ENCODE results near the gene CHURC1. TPM values are rescaled to one million over a fixed set of nuclear protein-coding genes. Genes with fewer than 3 reads are reported as not detected.

The CHURC1 gene
- total RNA-seq (10 to 100 TPM; 50.0 to 62.6 TPM), polyA plus RNA-seq (10 to 100 TPM; 37.2 to 43.8 TPM)
- long read RNA-seq, donor 1, transcript CHURC1-203 (4 exons, 2,629 nt) = major isoform, 42 of 60 reads
- long read RNA-seq, donor 1, transcript CHURC1-208 (4 exons, 3,615 nt) = minor isoform, 11 of 60 reads
- long read RNA-seq, donor 1, partial matches to known transcripts = 0 of 60 reads
- long read RNA-seq, donor 1, other reads (novel, unspliced or antisense) = 0 of 60 reads
- long read RNA-seq, donor 2, transcript CHURC1-203 (4 exons, 2,629 nt) = major isoform, 22 of 31 reads
- long read RNA-seq, donor 2, partial matches to known transcripts = 0 of 31 reads
- long read RNA-seq, donor 2, other reads (novel, unspliced or antisense) = 0 of 31 reads
- long read RNA-seq, donor 3, transcript CHURC1-203 (4 exons, 2,629 nt) = major isoform, 26 of 31 reads
- long read RNA-seq, donor 3, partial matches to known transcripts = 0 of 31 reads
- long read RNA-seq, donor 3, other reads (novel, unspliced or antisense) = 0 of 31 reads
- long read RNA-seq, donor 4, transcript CHURC1-203 (4 exons, 2,629 nt) = major isoform, 17 of 20 reads
- long read RNA-seq, donor 4, partial matches to known transcripts = 0 of 20 reads
- long read RNA-seq, donor 4, other reads (novel, unspliced or antisense) = 0 of 20 reads
- long read RNA-seq, donor 5, transcript CHURC1-202 (3 exons, 439 nt) = minor isoform, 8 of 73 reads
- long read RNA-seq, donor 5, transcript CHURC1-203 (4 exons, 2,629 nt) = major isoform, 57 of 73 reads
- long read RNA-seq, donor 5, transcript CHURC1-208 (4 exons, 3,615 nt) = minor isoform, 5 of 73 reads
- long read RNA-seq, donor 5, partial matches to known transcripts = 0 of 73 reads
- long read RNA-seq, donor 5, other reads (novel, unspliced or antisense) = 0 of 73 reads

DNA sequence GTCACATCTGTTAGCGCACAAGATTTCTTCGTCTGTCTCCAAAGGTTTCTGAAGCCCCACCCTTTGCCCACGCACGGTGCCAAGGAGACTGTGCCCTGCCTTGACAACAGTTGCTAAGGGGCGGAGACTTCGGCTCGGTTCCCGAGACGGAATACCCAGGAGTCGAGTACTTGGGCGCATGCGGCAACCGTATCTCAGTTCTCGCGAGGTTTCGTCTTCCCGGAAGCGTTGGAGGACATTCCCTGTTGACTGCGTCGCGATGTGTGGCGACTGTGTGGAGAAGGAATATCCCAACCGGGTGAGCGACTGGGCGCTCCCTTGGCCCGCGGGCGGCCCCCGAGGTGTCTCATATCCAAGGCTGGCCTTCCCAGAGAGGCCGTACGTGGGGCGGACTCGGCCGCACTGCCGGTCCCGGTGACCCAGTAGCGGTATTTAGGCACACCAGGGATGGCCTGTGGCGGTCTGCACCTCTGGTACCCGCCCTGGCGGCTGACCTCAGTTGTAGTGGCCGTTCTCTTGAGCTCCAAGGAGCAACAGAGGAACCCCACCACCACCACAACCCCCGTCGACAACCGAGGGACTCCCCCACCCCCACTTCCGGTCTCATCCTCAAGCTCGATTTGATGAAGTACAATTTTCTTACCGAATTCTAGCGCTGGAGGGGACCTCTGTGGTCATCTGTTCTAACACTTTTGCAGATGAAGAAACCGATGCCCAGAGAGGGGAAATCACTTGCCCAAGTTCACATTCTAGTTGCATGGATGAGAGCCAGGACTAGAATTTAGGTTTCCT is at the start of gene CHURC1:
Gene CHURC1, plus strand, starts transcription at position 219 of the 792 bp plus-strand sequence. Its CDS starts 41 bp downstream, at position 260.
- Histone ChIP-seq H3K9ac (ENCODE audit: insufficient read depth in 1 of 2, low read length in 2 of 2) (peak within 1 kb of the TSS; percentile 95 to 97), H3K36me3 (ENCODE audit: control insufficient read depth in 4 of 4, insufficient read depth in 4 of 4, low read length in 4 of 4) (no peaks in the 10 kb centered on the region), H3K4me1 (ENCODE audit: control insufficient read depth in 5 of 5, insufficient read depth in 5 of 5, low read length in 5 of 5) (peaks cover 5 to 15% (median 10%) of the 10 kb centered on the region in 5 donors), H3K9me3 (ENCODE audit: control insufficient read depth in 4 of 4, insufficient read depth in 3 of 4, low read length in 3 of 4) (no peaks in the 10 kb centered on the region), H3K4me3 (peak within 1 kb of the TSS; percentile 95), H3K27ac (ENCODE audit: low read depth in 1 of 2, low read length in 1 of 2) (peak within 1 kb of the TSS; percentile 87 to 99), H3K27me3 (ENCODE audit: control insufficient read depth in 3 of 3, insufficient read depth in 3 of 3, low read length in 2 of 3) (no peaks in the 10 kb centered on the region)
- WGBS, 2 donors = 0% methylated on average over 45 to 49 of the region's 49 CpGs
- DNase-seq (peak; percentile 99), ATAC-seq (ENCODE audit: insufficient read depth, low FRiP score) (peak; percentile 99)
- TF ChIP-seq CTCF (IDR thresholded peaks at IDR 0.05; ENCODE audit: control extremely low read depth, extremely low read depth) = no peak

DNA sequence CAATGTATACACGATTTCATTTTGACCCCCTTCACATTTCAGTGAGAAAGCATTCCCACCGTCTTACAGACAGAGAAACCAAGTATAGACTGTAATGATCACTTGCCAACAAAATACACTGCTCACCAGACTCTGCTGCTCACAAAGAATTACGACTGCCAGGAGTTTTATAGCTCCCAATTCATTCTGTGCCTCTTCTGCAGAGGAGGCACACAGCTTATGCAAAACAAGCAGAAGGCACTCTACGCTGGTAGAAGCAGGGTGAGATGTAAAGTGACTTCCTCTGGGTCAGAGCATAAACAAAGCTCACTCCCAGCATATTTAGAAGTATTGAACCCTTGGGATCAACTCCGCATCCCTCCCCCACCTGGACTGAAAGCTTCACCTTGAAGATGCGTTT is 49.1 kb upstream of the CHURC1 start:
- Histone ChIP-seq H3K27ac (ENCODE audit: low read depth in 1 of 2, low read length in 1 of 2) (no peak overlapping the region), H3K9me3 (ENCODE audit: control insufficient read depth in 4 of 4, insufficient read depth in 3 of 4, low read length in 3 of 4) (no peaks in the 10 kb centered on the region), H3K9ac (ENCODE audit: insufficient read depth in 1 of 2, low read length in 2 of 2) (no peak overlapping the region), H3K36me3 (ENCODE audit: control insufficient read depth in 4 of 4, insufficient read depth in 4 of 4, low read length in 4 of 4) (no peaks in the 10 kb centered on the region), H3K4me3 (no peak overlapping the region), H3K27me3 (ENCODE audit: control insufficient read depth in 3 of 3, insufficient read depth in 3 of 3, low read length in 2 of 3) (peaks cover 0 to 6% (median 0%) of the 10 kb centered on the region in 3 donors), H3K4me1 (ENCODE audit: control insufficient read depth in 5 of 5, insufficient read depth in 5 of 5, low read length in 5 of 5) (peaks cover 0 to 4% (median 0%) of the 10 kb centered on the region in 5 donors)
- ATAC-seq (ENCODE audit: insufficient read depth, low FRiP score) (no peak), DNase-seq (no peak)
- no peak for TF ChIP-seq CTCF (IDR thresholded peaks at IDR 0.05; ENCODE audit: control extremely low read depth, extremely low read depth)
- WGBS, 2 donors = 76 to 85% methylated on average over 6 of the region's 6 CpGs

GRCh38 chr14:64865992-64866391 is 48.3 kb upstream of the CHURC1 start:
- H3K9ac ChIP-seq (ENCODE audit: insufficient read depth in 1 of 2, low read length in 2 of 2) = no peak overlapping the region
- no peak for TF ChIP-seq CTCF (IDR thresholded peaks at IDR 0.05; ENCODE audit: control extremely low read depth, extremely low read depth)
- H3K4me1 ChIP-seq (ENCODE audit: control insufficient read depth in 5 of 5, insufficient read depth in 5 of 5, low read length in 5 of 5) = peaks cover 0 to 4% (median 0%) of the 10 kb centered on the region in 5 donors
- peaks cover 0 to 6% (median 4%) of the 10 kb centered on the region in 3 donors for H3K27me3 ChIP-seq (ENCODE audit: control insufficient read depth in 3 of 3, insufficient read depth in 3 of 3, low read length in 2 of 3)
- no peak for DNase-seq
- no peaks in the 10 kb centered on the region for H3K36me3 ChIP-seq (ENCODE audit: control insufficient read depth in 4 of 4, insufficient read depth in 4 of 4, low read length in 4 of 4)
- H3K27ac ChIP-seq (ENCODE audit: low read depth in 1 of 2, low read length in 1 of 2) = no peak overlapping the region
- no peak for ATAC-seq (ENCODE audit: insufficient read depth, low FRiP score)
- no peaks in the 10 kb centered on the region for H3K9me3 ChIP-seq (ENCODE audit: control insufficient read depth in 4 of 4, insufficient read depth in 3 of 4, low read length in 3 of 4)
- no peak overlapping the region for H3K4me3 ChIP-seq
- 74 to 83% methylated on average over 6 of the region's 6 CpGs for WGBS, 2 donors

Measured in lung (tissue), 16 donors.